Right lung (tissue), 10 donors: ENCODE results near the gene ARFGAP3. TPM values are rescaled to one million over a fixed set of nuclear protein-coding genes. Genes with fewer than 3 reads are reported as not detected.

Source experiments
- DNase-seq, 2 donors: peaks; one replicate each; pipeline ENCODE4 v3.0.0-alpha.2; 2013
- long read RNA-seq, 8 donors: transcript quantifications; one replicate each; lab custom pipeline, GENCODE V29; 2026
- polyA plus RNA-seq, 5 donors: library from polyadenylated mRNA; unstranded; fragments of 120-200 nt; gene quantifications; one replicate each; pipeline versions ENCODE4 v1.2.1 to v1.2.3, GENCODE V29; 2013; ENCODE audit warnings: inconsistent platforms in 1 of 5, low replicate concordance in 1 of 5; ENCODE audit not compliant: insufficient read length in 5 of 5, insufficient read depth in 1 of 5

Gene ARFGAP3, protein sequence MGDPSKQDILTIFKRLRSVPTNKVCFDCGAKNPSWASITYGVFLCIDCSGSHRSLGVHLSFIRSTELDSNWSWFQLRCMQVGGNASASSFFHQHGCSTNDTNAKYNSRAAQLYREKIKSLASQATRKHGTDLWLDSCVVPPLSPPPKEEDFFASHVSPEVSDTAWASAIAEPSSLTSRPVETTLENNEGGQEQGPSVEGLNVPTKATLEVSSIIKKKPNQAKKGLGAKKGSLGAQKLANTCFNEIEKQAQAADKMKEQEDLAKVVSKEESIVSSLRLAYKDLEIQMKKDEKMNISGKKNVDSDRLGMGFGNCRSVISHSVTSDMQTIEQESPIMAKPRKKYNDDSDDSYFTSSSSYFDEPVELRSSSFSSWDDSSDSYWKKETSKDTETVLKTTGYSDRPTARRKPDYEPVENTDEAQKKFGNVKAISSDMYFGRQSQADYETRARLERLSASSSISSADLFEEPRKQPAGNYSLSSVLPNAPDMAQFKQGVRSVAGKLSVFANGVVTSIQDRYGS
- 10 to 100 TPM; 45.8 to 56.5 (median 50.8) TPM for polyA plus RNA-seq
- long read RNA-seq, donor 1, transcript ARFGAP3-201 (16 exons, 2,857 nt): major isoform, 8 of 26 reads
- long read RNA-seq, donor 1, partial matches to known transcripts: 15 of 26 reads
- long read RNA-seq, donor 1, other reads (novel, unspliced or antisense): 0 of 26 reads
- long read RNA-seq, donor 2, transcript ARFGAP3-201 (16 exons, 2,857 nt): major isoform, 7 of 12 reads
- long read RNA-seq, donor 2, partial matches to known transcripts: 5 of 12 reads
- long read RNA-seq, donor 2, other reads (novel, unspliced or antisense): 0 of 12 reads
- long read RNA-seq, donor 3, transcript ARFGAP3-201 (16 exons, 2,857 nt): major isoform, 16 of 35 reads
- long read RNA-seq, donor 3, partial matches to known transcripts: 19 of 35 reads
- long read RNA-seq, donor 3, other reads (novel, unspliced or antisense): 0 of 35 reads
- long read RNA-seq, donor 4, transcript ARFGAP3-201 (16 exons, 2,857 nt): major isoform, 9 of 14 reads
- long read RNA-seq, donor 4, partial matches to known transcripts: 5 of 14 reads
- long read RNA-seq, donor 4, other reads (novel, unspliced or antisense): 0 of 14 reads
- long read RNA-seq, donor 5, transcript ARFGAP3-201 (16 exons, 2,857 nt): major isoform, 21 of 32 reads
- long read RNA-seq, donor 5, partial matches to known transcripts: 10 of 32 reads
- long read RNA-seq, donor 5, other reads (novel, unspliced or antisense): 0 of 32 reads
- long read RNA-seq, donor 6, transcript ARFGAP3-201 (16 exons, 2,857 nt): major isoform, 17 of 36 reads
- long read RNA-seq, donor 6, partial matches to known transcripts: 19 of 36 reads
- long read RNA-seq, donor 6, other reads (novel, unspliced or antisense): 0 of 36 reads
- long read RNA-seq, donor 7, transcript ARFGAP3-201 (16 exons, 2,857 nt): major isoform, 10 of 17 reads
- long read RNA-seq, donor 7, partial matches to known transcripts: 7 of 17 reads
- long read RNA-seq, donor 7, other reads (novel, unspliced or antisense): 0 of 17 reads
- long read RNA-seq, donor 8, partial matches to known transcripts: 5 of 8 reads
- long read RNA-seq, donor 8, other reads (novel, unspliced or antisense): 0 of 8 reads

DNA sequence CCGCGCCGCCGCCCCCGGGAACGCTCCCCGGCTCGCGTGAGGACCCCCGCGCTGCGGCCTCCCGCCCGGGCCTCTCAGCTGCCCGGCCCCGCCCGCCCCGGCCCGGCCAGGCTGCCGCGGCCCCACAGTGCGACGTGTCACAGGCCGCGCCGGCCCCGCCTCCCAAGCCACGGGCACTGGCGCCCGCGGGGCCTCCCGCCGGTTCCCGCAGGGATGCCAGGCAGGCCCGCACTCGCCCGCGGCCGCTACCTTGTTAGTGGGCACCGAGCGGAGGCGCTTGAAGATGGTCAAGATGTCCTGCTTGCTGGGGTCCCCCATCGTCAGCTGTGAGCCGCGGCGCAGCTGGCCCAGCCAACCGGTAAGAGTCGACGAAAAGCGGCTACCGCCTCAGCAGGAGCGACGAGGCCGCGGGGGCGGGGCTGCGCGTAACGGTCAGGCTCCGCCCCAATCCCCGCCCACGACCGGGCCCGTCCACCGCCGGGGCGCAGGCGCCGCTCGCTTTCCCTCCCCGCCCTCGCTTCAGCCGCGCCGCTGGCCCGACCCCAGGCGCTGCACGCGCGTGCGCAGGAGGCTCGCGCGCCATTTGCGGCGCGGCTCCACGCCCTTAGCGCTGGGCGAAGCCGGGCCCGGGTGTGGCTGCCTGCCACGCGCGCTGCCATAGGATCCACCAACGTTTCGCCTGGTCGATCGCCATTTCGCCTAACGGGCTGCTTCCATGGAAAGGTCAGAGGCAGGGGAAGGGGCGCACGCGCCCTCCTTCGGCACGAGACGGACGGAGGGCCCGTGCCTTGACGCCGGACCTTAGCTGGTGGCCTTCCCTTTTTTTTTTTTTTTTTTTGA is at the start of gene ARFGAP3:
ARFGAP3 (minus strand) TSS at position 409 of the 840 bp plus-strand sequence; CDS start at position 318, 91 bp downstream.
- peak; percentile 96 for DNase-seq

DNA sequence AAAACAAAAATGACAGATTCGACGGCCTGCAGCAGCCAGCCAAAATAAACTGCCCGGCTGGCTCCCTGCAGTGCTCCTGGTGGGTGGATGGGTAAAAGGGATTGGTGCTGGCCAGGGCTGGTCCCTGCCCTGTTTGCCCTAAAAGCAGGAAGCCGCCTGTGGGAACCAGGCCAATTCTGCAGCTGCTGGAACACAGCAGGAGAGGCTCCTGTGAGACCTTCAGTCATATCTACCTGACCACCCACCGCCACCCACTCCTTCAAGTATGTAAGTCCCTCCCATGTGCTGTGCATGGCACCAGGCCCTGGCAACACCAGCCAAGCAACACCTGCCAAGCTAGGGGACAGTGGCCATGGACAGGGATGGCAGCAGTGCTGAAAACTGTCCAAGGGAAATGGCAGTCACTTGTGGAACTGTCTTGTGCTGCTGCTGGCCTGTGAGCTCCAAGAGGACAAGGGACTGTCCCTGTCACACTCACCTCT is 48.7 kb upstream of the ARFGAP3 start:
- DNase-seq: no peak

DNA sequence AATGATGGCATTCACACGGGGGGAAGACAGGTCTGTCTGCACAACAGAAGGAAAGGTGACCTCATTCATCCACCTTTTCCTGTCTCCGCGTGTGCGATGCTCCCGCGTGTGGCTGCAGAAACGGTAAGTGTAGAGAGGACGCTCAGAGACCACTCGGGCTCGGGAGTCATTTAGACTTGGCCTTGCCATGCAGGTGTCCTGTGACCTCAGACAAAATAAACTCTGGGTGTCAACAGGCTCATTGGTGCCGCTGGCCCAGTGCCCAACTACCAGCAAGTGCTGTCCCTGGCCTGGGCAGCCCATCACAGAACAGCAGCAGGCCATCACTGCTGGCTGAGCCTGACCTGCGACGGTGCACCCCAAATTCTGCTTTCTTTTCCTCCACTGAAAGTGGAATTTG is 48.1 kb upstream of the ARFGAP3 start:
- DNase-seq: no peak

DNA sequence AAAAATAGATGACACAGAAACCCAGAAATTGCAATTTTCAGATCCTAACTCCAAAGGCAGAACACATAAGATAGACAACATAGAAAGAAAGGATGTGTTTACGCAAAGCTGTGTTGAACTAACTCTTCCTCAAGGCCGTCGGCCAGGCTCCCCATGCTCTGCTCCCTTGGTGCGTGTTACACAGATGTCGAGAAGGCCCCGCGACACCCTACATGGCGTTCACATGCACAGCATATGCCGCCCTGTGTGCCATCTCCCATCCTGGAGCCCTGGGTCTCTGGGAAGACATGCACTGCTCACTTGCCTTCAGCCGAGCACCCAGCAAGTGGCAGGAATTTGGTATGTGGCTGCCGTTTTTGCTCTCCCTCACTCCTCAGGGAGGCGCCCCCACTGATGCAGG is 47.0 kb upstream of the ARFGAP3 start:
- no peak for DNase-seq

DNA sequence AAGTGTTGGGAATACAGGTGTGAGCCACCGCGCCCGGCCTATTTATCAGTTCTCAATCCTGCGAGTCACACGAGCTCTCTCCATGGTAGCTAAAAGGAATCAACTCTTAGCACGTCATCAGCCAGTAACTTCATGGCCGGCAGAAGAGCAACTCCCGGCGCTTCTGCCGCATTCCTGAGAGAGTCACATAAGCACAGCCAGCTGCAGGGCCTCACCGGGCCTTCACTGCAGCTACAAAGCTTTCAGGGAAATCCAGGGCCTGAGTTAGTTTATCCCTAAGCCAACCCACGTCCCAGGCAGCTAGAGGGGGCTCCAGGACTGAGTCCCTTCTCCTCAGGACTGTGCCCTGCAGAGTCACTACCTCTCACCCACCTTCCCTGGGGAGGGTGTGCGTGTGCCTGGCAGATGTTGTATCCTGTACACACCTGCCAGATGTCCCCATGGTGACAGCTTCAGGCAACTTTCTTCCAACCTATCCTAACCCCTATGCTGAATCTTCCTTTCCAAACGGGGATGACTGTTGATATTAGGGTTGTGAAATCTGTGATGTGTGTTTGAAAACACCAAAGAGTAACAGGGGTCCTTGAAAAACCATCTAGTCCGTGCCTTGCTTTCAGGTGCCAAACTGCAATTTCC is 45.9 kb upstream of the ARFGAP3 start:
- peak in 1 of 2 donors; percentile 37 for DNase-seq

DNA sequence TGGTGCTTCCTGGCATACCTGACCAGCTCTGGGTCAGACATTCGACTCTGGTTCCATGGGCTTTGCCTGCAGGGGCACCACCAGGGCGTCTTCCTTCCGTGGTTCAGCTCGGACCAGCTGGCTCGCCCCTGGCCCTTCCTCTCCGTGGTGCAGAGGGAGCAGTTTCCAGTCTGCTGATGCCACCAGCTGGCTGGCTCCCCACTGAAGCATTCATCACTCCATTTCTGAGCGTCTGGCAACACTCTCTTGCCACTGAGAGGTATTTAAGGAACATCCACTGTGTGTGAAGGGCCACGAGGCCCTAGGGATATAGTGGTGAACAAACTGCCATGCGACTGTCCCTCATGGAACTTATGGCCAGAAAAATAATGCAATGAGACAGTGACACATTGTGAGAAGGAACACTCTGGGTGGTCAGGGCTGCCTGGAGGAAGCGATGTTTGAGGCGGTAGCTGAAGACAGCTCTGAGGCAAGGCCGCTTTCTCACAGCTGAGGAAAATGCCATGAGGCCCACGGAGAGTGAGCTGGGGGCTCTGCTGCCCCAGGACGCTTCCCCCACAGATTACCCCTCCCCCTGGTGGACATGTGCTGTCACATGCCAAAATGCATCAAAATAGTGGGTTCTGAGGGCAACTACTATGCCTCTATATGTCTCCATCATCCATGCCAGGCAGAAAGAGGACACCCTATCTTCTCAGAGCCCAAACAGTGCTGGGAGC is 44.9 kb upstream of the ARFGAP3 start:
- no peak for DNase-seq

DNA sequence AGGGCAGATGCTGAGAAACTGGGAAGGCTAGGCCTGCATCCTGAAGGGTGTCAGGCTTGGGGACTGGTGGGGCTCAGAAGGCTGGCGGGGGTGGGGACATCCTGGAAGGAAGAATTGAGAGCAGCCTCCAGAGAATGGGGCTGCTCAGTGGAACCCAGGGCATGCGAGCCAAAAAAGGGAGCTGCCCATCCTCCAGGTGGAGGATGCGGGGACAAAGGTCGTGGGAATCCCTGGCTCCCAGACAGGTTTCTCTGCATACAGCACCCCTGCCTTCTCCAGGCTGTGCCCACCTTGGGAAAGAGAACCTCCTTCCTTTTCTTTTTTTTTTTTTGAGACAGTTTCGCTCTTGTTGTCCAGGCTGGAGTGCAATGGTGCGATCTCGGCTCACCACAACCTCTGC is 40.9 kb upstream of the ARFGAP3 start:
- no peak for DNase-seq

DNA sequence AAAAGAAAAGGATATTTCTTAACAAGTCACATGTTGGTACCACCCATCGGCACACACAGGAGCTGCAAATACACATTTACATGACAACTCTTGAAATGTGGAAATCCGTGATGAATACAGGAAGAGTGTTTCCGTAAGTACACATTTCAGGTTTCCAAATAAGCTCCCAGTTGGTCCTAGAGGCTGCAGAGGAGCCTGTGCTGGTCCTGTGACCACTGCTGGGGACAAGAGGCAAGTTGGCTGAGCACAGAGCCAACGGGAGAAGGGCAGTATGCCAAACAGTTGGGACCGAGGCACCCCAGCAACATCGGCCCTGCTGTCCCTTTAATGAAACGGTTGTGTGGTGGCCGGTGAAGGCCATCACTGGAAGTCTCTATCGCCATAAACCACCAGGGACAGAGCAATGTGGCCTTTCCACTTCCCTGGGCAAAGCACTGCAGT is 38.5 kb upstream of the ARFGAP3 start:
- DNase-seq: no peak

DNA sequence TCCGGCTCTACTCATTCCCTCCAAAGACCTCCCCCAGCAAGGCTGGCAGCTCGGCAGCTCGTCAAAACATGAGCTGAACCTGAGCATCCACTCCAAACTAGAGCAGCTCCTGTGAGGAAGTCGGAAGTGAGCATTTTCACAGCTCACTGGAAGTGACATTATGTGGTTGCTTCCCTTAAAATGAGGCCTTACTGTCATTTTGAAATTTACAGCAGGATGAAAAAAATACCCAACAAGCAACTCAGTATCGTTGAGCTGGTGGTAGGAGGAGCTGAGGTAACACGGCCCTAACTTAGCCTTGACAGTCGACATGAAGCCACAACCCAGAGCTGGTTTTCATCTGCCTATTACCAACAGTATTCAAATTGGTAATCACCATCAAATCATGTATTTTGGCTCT is 38.0 kb upstream of the ARFGAP3 start:
- no peak for DNase-seq

DNA sequence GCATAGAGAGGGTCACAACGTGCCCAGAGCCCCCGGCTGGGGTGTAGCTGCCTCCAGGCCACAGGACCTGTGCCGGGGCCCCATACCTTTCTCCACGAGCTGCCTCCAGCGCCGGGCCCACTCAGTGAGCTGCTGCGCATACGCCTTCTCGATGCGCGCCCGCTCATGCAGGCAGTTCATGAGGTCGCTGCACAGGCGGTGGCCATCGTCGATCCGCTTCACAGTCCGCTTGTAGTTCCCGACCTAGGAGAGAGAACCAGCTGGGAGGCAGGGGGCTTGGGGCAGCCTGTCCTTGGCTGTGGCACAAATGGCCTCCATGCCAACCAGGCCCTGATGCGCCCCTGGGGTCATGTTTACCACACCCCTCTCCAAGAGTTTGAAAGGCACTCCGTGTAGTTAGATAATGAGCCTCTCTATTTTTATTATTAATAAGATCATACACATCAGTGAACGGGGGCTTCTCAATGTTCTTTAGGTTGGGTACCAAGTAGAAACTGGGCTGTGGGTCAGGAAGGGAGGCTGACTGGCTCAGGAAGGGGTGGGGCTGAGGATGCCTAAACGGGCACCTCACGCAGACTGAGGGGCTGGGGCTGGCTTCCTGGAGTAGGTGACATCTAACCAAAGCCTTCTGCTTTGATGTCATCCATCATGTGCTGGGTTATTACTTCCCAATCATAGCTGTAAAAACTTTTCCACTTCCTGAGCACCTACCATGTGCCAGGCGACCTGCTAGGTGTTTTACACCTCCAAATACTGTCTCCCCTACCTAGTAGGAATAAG is 36.5 kb upstream of the ARFGAP3 start:
- DNase-seq: no peak

DNA sequence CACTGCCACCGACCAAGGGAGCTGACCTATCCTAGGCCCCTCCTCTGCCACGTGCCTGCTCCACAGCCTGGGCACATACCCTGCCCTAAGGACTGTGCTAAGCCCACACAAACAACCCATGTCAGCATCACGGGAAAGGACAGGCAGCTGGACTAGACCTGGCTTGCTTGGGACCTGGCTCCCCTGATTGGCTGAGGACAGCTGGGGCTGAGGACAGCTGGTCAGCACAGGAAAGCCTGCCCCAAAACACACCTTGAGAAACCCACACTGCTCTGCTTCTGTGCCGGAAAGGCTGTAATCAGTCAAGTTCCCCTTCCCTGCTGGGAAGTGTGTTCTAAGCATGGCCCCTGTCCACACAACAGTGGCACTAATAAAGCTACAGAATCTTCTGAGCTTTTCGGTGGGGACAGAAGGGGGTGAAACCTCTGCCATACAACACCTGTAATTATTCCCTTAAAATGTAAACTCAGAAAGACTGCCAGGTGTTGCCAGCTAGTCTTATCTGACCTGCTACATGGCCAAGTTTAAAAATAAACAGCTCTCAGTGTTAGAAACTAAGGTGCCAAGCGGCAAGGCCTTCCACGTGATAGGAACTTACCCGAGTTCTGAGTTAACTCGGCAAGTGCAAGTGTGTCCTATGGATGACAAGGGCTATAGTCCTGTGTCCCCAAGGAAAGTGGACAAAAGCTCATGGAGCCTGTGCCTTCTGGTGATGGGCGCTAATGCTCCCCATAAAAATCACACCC is 35.7 kb upstream of the ARFGAP3 start:
- DNase-seq: no peak

DNA sequence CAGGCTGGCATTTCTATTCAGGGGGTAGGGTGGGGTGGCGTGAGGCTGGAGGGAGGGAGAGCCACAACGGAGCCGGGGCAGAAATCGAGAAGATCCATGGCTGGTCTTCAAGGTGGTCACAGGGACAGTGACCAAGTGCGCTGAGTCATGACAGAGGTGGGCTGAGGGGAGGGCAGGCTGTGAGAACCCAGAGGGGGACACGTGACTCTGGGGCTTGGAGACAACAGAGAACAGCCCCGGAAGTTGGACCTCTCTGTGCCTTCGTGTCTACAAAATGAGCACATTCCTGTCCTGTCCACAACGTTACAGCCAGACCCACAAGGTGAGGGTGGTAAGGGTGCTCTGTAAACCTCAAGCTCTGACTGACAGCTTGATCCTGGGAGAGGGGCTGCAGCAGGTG is 35.1 kb upstream of the ARFGAP3 start:
- no peak for DNase-seq

DNA sequence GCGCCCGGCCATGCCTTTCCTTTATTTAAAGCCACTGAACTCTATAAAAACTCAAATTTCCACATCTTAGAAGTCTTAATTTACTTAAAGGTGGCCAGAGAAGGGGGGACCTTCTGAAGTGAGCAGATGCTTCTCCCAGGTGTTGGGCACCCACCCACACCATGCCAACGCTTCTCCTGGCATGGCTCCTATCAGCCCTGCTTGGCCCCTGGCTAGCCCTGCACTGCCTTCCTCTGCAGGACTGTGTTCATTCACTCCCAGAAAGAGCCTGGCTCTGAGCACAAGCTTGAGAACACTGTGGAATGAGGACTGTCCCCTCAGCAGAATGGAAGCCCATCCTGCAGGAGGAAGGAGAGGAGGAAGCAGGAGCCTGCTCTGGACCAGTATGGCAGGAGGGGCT is 34.6 kb upstream of the ARFGAP3 start:
- DNase-seq: no peak

DNA sequence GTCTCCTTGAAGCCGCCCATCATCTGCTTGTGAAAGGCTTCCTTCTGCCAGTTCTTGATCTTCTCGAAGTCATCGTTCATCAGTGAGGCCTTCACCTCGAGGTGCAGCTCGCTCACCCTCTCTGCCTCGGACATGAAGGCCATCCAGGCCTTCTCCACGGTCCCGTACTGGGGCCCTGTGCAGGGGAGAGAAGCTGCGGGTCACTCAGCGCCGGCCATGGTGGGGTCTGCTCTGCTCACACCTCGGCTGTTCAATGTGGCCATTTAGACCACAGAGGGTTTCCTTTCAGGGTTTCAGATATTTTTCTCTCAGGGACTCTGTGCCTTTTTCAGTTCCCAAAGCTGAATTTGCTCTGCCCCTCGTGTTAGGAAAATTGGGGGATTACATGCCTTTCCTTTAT is 33.9 kb upstream of the ARFGAP3 start:
- no peak for DNase-seq

DNA sequence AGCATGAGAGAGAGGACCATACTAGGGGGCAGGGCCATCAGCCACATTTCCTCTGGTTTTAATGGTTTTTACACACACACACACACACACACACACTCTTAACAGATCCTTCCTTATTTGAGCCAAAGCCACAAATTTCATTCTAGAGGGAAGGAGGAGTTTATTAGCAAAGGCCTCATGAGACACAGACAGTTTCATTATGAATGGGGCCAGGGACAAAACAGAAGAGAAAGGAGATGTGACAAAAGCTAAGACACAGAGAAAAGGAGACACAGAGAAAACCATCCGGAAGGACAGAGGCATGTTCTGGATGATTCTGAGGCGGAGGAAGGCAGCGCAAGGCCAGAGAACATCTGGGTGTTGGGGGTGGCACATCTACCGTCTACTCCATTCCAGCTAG is 32.2 kb upstream of the ARFGAP3 start:
- DNase-seq: no peak

DNA sequence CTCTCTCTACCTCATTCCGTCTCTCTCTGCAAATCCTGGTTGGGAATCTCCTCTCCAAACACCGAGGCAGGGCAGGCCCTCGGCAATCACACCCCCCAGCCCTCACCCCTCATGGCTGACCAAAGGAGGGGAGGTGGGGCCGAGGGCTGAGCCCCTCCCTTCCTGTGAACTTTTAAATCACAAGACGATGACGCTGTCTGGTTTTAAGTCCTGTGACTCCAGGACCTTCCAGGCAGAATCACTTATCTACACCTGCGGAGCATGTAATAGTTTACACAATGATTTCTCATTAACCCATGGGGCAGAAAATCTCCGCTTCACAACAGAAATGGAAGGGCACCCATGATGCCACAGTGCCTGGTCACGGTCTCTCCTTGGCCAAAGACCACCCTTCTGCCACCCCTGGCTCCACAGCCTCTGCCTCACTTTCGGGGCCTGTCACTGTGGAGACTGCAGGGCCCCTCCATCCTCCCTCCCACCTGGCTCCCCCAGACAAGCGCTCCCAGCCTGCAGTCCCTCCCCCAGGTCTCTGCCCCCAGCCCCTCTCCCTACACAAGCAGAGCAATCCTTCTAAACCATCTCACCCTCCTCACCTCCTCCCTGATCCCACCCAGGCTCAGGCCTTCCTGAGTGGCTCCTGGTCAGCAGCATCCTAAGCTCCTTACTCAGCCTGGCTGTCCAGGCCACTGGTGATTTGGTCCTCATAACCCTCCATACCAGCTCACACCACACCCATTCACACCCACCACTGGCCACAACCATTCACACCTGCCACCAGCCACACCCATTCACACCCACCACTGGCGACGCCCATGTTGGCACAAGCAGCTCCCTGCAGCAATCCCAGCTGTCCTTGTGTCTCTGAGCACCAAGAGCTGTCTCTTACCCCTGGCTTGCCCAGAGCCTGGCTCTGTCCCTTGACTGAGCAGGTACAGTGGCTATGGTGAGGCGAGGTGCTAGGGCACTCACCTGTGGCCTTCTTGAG is 30.7 kb upstream of the ARFGAP3 start:
- no peak for DNase-seq
